SK-N-MC (cell line): ENCODE measurements around the gene CFAP61.
A peak's percentile ranks its signal among the peaks of the same experiment; 100 is the strongest.

ENCODE experiments used
- DNase-seq: peaks from one replicate; pipeline ENCODE4 v3.0.0-alpha.2; 2011; ENCODE audit warnings: low read depth, low spot score
- H3K27ac ChIP-seq: fragments of 200-600 bp; sonication (generic); 2 replicates; pipeline ENCODE4 v1.5.1; 2016; ENCODE audit warnings: mixed run types
- H3K36me3 ChIP-seq: fragments of 200-600 bp; sonication (generic); 2 replicates; pipeline ENCODE4 v1.6.1; 2017; ENCODE audit warnings: antibody characterized with exemption, low read length, mixed read lengths; ENCODE audit not compliant: insufficient read depth
- H3K4me3 ChIP-seq: fragments of 200-600 bp; sonication (generic); 2 replicates; pipeline ENCODE4 v1.5.1; 2016
- H3K9ac ChIP-seq: fragments of 200-600 bp; sonication (generic); 2 replicates; pipeline ENCODE4 v1.8.0; 2017; ENCODE audit warnings: mixed run types, mixed read lengths; ENCODE audit not compliant: insufficient read length
- H3K9me3 ChIP-seq: fragments of 200-600 bp; sonication (generic); 2 replicates; pipeline ENCODE4 v1.6.1; 2017; ENCODE audit warnings: low read depth, mild to moderate bottlenecking, antibody characterized with exemption, low read length, moderate library complexity, mixed read lengths
- EZH2 ChIP-seq: fragments of 200-600 bp; sonication (generic); IDR thresholded peaks from one replicate; pipeline ENCODE4 v1.6.1; 2017; ENCODE audit warnings: antibody characterized with exemption
- FOXP2 ChIP-seq: optimal IDR thresholded peaks from 2 replicates; pipeline ENCODE3; 2011; ENCODE audit warnings: mild to moderate bottlenecking, moderate library complexity; ENCODE audit not compliant: insufficient read depth; ENCODE audit errors: extremely low read length, control extremely low read depth
- POLR2AphosphoS5 ChIP-seq: IDR thresholded peaks from 2 replicates; pipeline ENCODE4 v1.6.1; 2012; ENCODE audit warnings: mild to moderate bottlenecking, low read depth, low read length, borderline replicate concordance

CFAP61 gene

DNA sequence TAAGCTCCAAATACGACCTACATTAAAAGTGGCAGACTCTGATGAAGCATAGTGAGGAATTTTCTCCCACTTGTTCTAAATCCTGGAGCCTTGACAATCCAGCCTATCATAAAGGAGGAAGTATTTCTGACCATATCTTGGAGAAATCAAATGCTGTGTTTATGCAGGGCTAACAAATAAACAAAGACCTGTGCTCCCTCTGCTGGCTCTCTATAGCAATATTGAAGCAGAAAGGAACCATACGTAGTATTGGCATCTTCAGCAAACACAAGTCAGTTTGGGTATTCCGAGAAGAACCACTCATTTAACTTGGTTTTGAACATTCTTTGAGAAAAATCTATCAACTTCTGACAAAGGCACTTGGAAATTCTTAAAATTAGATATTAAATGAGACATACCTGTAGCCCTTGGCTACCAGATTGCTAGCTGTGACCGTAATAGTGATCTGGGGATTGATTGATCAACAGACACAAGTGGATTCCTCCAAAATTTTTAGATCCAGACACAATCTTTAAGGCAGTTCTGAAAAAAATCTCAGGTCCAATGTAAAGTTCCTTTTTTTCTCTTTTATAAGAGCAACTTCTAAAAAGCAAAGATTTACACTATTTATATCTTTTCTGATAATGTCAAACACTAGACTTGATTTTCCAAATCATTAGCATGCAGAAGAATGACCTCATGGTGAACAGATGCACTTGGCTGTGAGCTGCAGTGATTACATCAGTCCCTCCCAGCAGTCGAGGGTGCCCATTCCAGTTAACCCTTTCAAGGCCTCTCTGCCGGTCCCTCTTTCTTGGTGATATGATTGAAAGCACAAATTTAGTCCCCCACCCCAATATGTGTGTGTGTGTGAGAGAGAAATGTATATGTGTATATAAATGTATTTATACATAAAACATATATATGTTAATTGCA, 355.8 kb downstream of the CFAP61 start:
- Histone ChIP-seq H3K27ac (peak overlapping the region; percentile 52; the same call in 1 of the 2 replicates), H3K9ac (no peak overlapping the region), H3K4me3 (no peak overlapping the region), H3K36me3 (no peaks in the 10 kb centered on the region), H3K9me3 (no peaks in the 10 kb centered on the region)
- no peak for DNase-seq
- TF ChIP-seq FOXP2 = no peak
- no peak for TF ChIP-seq POLR2AphosphoS5
- TF ChIP-seq EZH2 = no peak

DNA sequence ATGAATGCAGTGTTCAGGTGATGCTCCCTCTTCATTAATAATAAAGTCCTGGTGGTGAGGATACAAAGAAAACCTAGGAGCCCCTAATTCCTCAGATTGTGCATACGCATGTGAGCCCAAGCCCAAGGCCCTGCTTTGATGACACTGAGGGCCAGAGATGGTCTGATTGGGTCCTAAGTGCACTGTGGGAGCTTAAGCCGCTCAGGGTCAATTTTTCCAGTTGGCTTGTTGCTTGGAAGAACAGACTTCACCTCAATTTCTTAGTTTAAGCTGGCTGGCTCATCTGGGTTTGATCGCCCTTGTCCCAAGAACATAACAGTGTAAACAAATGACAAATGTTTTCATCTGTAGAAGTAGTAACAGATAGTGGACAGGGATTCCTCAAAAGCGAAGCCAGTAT, 357.0 kb downstream of the CFAP61 start:
- no peak overlapping the region for H3K27ac ChIP-seq
- DNase-seq = no peak
- no peak overlapping the region for H3K9ac ChIP-seq
- no peak overlapping the region for H3K4me3 ChIP-seq
- H3K9me3 ChIP-seq = no peaks in the 10 kb centered on the region
- TF ChIP-seq FOXP2 (no peak), EZH2 (no peak), POLR2AphosphoS5 (no peak)
- H3K36me3 ChIP-seq = no peaks in the 10 kb centered on the region
